ENCODE results near the gene RTN4.

Gene RTN4

DNA sequence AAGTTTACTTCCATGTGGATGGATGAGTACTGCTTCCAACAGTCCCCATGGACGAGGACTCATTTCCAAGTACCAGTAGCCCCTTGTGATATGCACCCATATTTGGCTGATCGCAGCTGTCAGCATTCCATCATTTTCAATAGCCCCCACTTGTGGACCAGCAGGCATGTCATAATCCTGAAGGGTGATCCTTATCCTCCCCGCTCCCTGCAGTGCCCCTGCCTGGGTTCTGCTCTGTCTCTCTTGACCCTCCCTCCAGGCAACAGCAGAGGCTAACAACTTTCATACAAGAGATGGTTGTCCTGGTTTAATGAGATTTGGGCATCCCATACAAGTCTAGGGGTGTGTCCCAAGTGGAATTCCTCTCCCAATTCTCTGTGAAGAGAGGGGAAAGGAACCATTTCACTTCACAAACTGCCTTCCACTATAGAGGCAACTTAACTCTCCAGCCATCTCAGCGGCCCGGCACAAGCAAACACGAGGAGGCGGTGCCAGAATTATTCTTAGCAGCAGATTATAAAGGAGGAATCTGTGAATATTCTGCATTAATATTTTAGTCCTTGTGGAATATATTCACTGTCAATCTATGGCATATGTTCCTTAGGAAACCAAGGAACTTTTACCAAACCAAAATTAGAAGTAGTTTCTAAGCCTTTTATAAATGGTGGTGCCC, 110.7 kb downstream of the RTN4 start:
- TF ChIP-seq, protein P1, sequence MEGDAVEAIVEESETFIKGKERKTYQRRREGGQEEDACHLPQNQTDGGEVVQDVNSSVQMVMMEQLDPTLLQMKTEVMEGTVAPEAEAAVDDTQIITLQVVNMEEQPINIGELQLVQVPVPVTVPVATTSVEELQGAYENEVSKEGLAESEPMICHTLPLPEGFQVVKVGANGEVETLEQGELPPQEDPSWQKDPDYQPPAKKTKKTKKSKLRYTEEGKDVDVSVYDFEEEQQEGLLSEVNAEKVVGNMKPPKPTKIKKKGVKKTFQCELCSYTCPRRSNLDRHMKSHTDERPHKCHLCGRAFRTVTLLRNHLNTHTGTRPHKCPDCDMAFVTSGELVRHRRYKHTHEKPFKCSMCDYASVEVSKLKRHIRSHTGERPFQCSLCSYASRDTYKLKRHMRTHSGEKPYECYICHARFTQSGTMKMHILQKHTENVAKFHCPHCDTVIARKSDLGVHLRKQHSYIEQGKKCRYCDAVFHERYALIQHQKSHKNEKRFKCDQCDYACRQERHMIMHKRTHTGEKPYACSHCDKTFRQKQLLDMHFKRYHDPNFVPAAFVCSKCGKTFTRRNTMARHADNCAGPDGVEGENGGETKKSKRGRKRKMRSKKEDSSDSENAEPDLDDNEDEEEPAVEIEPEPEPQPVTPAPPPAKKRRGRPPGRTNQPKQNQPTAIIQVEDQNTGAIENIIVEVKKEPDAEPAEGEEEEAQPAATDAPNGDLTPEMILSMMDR (IDR thresholded peaks at IDR 0.05; ENCODE audit: borderline replicate concordance, control extremely low read depth, extremely low read depth, insufficient read depth, missing control alignments): no peak
- no peak for DNase-seq (ENCODE audit: low spot score)
- in situ Hi-C loops (cut with MboI; ENCODE audit: low sequenced_read_pairs, unreplicated experiment): no loop called here

DNA sequence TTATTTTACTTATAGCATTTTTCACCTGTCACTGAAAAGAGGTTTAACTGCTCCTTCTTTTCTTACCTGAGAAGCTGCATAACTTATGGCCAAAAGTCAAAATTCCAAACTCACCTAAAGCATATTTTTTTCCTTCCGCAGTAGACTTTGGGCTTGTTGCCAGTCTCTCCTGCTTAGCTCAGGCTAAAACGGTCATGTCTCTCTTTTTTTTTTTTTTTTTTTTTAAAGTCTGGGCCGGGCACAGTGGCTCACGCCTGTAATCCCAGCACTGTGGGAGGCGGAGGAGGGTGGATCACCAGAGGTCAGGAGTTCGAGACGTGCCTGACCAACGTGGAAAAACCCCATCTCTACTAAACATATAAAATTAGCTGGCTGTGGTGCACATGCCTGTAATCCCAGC, 113.5 kb downstream of the RTN4 start:
- in situ Hi-C loops (cut with MboI; ENCODE audit: low sequenced_read_pairs, unreplicated experiment): no loop called here
- no peak for DNase-seq (ENCODE audit: low spot score)
- TF ChIP-seq, protein P1 (IDR thresholded peaks at IDR 0.05; ENCODE audit: borderline replicate concordance, control extremely low read depth, extremely low read depth, insufficient read depth, missing control alignments): no peak

DNA sequence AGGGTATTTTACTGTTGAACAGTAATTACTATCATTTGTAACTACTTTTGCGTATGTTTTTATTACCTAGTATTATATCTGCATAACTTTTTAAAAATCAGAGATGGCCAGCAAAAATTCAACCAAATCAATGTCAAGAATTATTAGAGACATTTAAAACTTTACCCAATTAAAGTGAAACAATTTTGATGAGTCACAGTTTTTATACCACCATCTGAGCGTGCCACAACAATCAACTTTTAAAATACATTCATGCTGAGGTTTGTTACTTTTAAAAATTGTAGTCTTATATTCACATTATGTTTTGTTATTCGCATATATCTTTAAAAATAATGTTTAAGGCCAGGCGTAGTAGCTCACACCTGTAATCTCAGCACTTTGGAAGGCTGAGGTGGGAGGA, 114.9 kb downstream of the RTN4 start:
- TF ChIP-seq, protein P1 (IDR thresholded peaks at IDR 0.05; ENCODE audit: borderline replicate concordance, control extremely low read depth, extremely low read depth, insufficient read depth, missing control alignments): no peak
- no peak for DNase-seq (ENCODE audit: low spot score)
- in situ Hi-C loops (cut with MboI; ENCODE audit: low sequenced_read_pairs, unreplicated experiment): no loop called here

DNA sequence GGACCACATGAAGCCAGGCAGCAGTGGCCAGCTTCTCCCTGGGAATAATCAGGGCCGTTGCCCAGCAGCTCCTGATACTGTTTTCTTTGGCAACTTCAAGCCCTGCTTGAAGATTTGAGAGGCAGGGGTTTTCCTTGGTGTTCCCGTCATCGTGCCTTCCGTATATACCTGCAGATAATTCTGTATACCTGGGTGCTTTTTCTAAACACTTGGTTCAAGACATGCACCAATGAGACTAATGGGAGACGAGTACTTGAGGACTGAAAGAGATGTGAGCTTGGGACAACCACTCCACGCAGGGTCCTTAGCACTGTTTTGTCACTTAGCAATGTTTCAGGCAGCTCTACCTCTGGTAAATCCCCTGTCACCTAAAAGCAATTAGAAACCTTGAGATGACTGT, 118.8 kb downstream of the RTN4 start:
- in situ Hi-C loops (cut with MboI; ENCODE audit: low sequenced_read_pairs, unreplicated experiment): no loop called here
- TF ChIP-seq, protein P1 (IDR thresholded peaks at IDR 0.05; ENCODE audit: borderline replicate concordance, control extremely low read depth, extremely low read depth, insufficient read depth, missing control alignments): no peak
- DNase-seq (ENCODE audit: low spot score): no peak

DNA sequence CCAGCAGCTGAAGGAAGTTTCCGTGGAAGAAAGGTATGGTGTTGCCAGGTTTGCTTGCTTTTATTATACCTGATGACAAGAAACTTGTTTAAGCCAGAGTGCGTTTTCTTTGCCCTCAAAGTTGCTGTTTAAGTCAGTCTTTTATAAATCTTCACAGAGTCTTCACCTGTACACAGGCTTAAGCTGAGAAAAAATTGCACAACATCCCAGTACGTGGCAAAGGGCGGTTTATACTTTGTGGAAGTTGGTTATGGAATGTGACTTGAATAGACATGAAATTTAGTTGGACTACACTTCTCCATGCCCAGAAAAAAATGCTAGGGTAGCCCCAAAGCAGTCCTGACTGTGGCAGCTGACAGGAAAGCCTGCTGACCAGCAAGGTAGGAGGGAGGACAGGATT, 121.5 kb downstream of the RTN4 start:
- in situ Hi-C loops (cut with MboI; ENCODE audit: low sequenced_read_pairs, unreplicated experiment): no loop called here
- TF ChIP-seq, protein P1 (IDR thresholded peaks at IDR 0.05; ENCODE audit: borderline replicate concordance, control extremely low read depth, extremely low read depth, insufficient read depth, missing control alignments): no peak

DNA sequence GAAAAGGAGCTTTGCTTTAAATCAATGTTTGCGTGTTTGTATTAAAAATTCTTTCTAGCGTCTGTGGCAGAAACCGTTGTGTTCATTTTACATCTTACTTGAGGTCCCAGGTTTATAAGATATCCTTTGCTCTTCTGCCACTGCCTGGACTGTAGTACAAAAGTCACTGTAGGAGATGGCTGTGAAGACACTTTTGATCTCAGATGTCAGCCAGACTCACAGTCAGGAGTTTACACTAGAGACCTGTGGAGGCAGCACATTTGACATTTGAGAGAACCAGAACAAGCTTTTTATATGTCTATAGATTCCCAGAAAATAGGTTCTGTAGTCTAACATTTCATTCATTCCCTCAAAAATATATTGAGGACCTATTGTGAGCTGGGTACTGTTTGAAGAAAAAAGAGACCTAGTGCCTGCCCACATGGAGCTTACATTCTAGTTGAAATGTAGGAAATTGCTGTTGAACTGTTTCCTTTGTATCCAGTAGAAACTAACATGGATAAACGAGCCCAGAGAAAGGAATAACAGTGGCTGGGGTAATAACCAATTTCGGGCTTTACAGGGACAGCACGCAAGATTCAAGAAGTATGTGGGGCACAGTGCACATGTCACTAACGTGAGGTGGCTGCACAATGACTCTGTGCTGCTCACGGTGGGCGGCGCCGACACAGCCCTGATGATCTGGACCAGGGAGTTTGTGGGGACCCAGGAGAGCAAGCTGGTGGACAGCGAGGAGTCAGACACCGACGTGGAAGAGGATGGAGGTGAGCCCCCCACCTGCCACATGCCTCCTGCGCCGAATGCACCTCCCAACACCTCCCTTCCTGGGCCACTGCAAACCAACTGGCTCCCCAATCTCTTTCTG, 122.3 kb downstream of the RTN4 start:
- in situ Hi-C loops (cut with MboI; ENCODE audit: low sequenced_read_pairs, unreplicated experiment): no loop called here
- TF ChIP-seq, protein P1 (IDR thresholded peaks at IDR 0.05; ENCODE audit: borderline replicate concordance, control extremely low read depth, extremely low read depth, insufficient read depth, missing control alignments): no peak

More for the DNA sequence above, 121.5 kb downstream of the RTN4 start:
- no peak for DNase-seq (ENCODE audit: low spot score)

More for the DNA sequence above, 122.3 kb downstream of the RTN4 start:
- no peak for DNase-seq (ENCODE audit: low spot score)

Data from GM13976 (cell line).